ENCODE measurements around the gene KIR3DL2.
"Not testable (repeated sequence)": the region's sequence is repeated elsewhere in the genome, so short reads cannot be mapped to it uniquely, and the experiment has no call there.

KIR3DL2 gene

GRCh38 chr19:54850061-54850640 is at the start of gene KIR3DL2:
Gene KIR3DL2, plus strand, starts transcription at chr19:54850443. Its CDS starts 33 bp downstream, at chr19:54850476.
- not testable (repeated sequence) for DNase-seq (ENCODE audit: low spot score)

DNA sequence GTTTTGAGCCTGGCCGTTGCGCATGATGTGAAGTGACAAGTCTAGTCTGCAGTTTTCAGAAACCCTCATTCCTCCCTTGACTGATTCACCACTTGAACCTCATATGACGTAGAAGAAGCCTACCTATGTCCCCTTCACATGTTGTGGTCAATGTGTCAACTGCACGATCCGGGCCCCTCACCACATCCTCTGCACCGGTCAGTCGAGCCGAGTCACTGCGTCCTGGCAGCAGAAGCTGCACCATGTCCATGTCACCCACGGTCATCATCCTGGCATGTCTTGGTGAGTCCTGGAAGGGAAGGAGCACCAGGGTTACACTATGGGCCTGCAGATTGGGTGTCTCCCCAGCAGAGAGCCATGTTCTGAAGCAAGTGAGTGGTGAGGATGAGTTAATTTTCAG is 46.8 kb upstream of the KIR3DL2 start, which contains the start of gene KIR2DL4:
Gene KIR2DL4 (plus strand): TSS at position 201 of the 400 bp plus-strand sequence. CDS start 42 bp downstream, at position 243.
- no peak for DNase-seq (ENCODE audit: low spot score)

- DNase-seq (ENCODE audit: low spot score) = no peak
Measured at GRCh38 chr19:54804101-54804500, 46.1 kb upstream of the KIR3DL2 start.

DNA sequence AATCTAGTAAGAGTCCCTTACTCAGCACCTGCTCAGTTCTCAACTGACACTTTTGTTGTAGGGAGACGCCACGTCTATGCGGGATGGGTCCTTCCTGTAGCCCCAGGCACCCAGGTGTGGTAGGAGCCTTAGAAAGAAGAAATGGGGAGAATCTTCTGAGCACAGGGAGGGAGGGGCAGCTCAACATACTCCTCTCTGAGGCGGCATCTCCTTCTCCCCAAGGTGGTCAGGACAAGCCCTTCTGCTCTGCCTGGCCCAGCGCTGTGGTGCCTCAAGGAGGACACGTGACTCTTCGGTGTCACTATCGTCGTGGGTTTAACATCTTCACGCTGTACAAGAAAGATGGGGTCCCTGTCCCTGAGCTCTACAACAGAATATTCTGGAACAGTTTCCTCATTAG is 45.7 kb upstream of the KIR3DL2 start:
- no peak for DNase-seq (ENCODE audit: low spot score)

GRCh38 chr19:54805665-54806515 is 44.4 kb upstream of the KIR3DL2 start:
- DNase-seq (ENCODE audit: low spot score) = no peak

GRCh38 chr19:54806516-54806838 is 43.8 kb upstream of the KIR3DL2 start:
- DNase-seq (ENCODE audit: low spot score) = no peak

- not testable (repeated sequence) for DNase-seq (ENCODE audit: low spot score)
Measured at GRCh38 chr19:54814571-54814970, 35.7 kb upstream of the KIR3DL2 start.

- not testable (repeated sequence) for DNase-seq (ENCODE audit: low spot score)
Measured at GRCh38 chr19:54816251-54816650, 34.0 kb upstream of the KIR3DL2 start, which contains the start of gene KIR3DL1. Gene KIR3DL1, plus strand, starts transcription at chr19:54816468.

- no peak for DNase-seq (ENCODE audit: low spot score)
Measured at GRCh38 chr19:54817670-54818536, 32.3 kb upstream of the KIR3DL2 start.

- DNase-seq (ENCODE audit: low spot score) = not testable (repeated sequence)
Measured at GRCh38 chr19:54824416-54824815, 25.8 kb upstream of the KIR3DL2 start.

DNA sequence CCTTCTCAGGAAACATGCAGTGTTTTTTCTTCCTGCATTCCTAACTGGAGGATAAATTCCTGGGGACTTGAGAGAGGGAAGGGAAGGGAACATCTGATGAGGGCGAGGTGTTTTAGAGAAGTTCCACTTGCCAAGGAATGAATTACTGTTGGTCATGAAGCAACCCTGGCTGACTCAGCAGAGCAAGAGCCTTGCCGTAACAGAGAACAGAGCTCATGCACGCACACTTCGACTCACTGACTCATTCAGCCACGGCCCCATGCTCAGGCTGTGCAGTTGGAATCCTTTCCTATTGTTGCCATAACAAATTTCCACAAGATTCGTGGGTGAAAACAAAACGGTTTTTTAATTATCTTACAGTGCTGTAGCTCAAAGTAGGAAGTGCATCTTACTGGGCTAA is 24.9 kb upstream of the KIR3DL2 start:
- DNase-seq (ENCODE audit: low spot score) = not testable (repeated sequence)

DNA sequence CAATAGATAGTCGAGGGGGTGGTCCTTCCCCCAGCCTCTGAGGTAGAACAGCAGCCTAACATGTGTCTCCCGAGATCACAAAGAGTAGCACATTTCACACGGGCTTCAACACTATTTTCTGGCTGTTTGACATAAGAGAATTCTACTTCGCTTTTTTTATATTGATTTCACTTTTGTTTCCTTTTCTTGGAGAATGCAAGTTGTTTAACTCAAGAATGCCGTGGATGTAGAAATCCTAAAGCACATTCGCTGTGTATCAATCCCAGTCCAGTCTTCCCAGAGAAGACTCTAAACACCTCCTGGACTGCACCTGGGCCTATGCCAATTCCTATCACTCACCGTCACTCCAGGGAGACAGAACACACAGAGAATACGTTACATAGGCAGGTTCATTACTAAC is 22.2 kb upstream of the KIR3DL2 start:
- not testable (repeated sequence) for DNase-seq (ENCODE audit: low spot score)

GRCh38 chr19:54832496-54832895 is 17.7 kb upstream of the KIR3DL2 start, which contains the start of gene KIR2DS4:
Gene KIR2DS4, plus strand, starts transcription at chr19:54832676.
- not testable (repeated sequence) for DNase-seq (ENCODE audit: low spot score)

GRCh38 chr19:54835126-54835525 is 15.1 kb upstream of the KIR3DL2 start:
- DNase-seq (ENCODE audit: low spot score) = not testable (repeated sequence)

GRCh38 chr19:54837522-54837921 is 12.7 kb upstream of the KIR3DL2 start:
- not testable (repeated sequence) for DNase-seq (ENCODE audit: low spot score)

- not testable (repeated sequence) for DNase-seq (ENCODE audit: low spot score)
Measured at GRCh38 chr19:54843171-54843570, 7.1 kb upstream of the KIR3DL2 start.

DNA sequence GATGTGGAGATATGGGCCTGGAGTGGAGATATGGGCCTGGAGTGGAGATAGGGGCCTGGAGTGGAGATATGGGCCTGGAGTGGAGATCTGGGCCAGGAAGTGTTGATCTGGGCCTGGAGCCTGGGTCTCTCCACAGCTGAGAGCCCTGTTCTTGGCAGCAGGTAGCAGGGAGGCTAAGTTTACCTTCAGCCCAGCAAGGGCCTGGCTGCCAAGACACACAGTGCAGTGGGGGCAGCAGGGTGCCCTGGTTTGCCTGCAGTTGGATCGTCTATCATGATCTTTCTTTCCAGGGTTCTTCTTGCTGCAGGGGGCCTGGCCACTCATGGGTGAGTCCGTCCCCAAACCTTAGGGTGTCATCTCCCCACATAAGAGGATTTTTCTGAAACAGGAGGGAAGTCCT is 687 bp downstream of the KIR3DL2 start:
- no peak for DNase-seq (ENCODE audit: low spot score)

- no peak for DNase-seq (ENCODE audit: low spot score)
Measured at GRCh38 chr19:54851353-54851752, 1.1 kb downstream of the KIR3DL2 start.

- DNase-seq (ENCODE audit: low spot score) = not testable (repeated sequence)
Measured at GRCh38 chr19:54855241-54855640, 5.0 kb downstream of the KIR3DL2 start.

GRCh38 chr19:54858476-54858875 is 8.2 kb downstream of the KIR3DL2 start:
- not testable (repeated sequence) for DNase-seq (ENCODE audit: low spot score)

GRCh38 chr19:54859421-54859820 is 9.2 kb downstream of the KIR3DL2 start:
- not testable (repeated sequence) for DNase-seq (ENCODE audit: low spot score)

- DNase-seq (ENCODE audit: low spot score) = not testable (repeated sequence)
Measured at GRCh38 chr19:54863459-54863858, 13.2 kb downstream of the KIR3DL2 start.
